Coronary artery (tissue), 2 donors: Measurements from ENCODE around the gene MCTP1.

ENCODE experiments used
- DNase-seq: peaks from one replicate; pipeline ENCODE4 v3.0.0-alpha.2; 2017; ENCODE audit warnings: low spot score
- H3K27ac ChIP-seq, 2 donors: fragments of 200-600 bp; sonication (generic); one replicate each; pipeline ENCODE4 v1.5.1; 2016 to 2019
- H3K4me3 ChIP-seq: fragments of 200-600 bp; sonication (generic); 2 replicates; pipeline ENCODE4 v1.5.1; 2016; ENCODE audit warnings: mild to moderate bottlenecking, moderate library complexity
- CTCF ChIP-seq: fragments of 200-600 bp; sonication (generic); IDR thresholded peaks from one replicate; pipeline ENCODE4 v1.5.1; 2019; ENCODE audit warnings: antibody characterized with exemption

MCTP1 gene

GRCh38 chr5:95035891-95036685 lies 248.8 kb downstream of the MCTP1 start:
- TF ChIP-seq CTCF: no peak
- Histone ChIP-seq H3K4me3 (no peak overlapping the region), H3K27ac (no peak overlapping the region)
- no peak for DNase-seq

DNA sequence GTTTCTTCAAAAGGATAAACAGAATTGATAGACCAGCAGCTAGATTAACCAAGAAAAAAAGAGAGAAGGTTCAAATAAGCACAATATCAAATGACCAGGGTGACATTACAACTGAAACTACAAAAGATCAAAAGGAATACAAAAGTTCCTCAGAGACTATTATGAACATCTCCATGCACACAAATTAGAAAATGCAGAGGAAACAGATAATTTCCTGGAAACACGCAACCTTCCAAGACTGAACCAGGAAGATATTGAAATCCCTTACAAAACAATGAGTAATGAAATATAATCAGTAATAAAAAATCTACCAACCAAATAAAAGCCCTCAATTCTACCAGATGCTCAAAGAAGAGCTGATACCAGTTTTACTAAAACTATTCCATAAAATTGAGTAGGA lies 252.1 kb downstream of the MCTP1 start:
- Histone ChIP-seq H3K4me3 (no peak overlapping the region), H3K27ac (no peak overlapping the region)
- no peak for DNase-seq
- no peak for TF ChIP-seq CTCF

DNA sequence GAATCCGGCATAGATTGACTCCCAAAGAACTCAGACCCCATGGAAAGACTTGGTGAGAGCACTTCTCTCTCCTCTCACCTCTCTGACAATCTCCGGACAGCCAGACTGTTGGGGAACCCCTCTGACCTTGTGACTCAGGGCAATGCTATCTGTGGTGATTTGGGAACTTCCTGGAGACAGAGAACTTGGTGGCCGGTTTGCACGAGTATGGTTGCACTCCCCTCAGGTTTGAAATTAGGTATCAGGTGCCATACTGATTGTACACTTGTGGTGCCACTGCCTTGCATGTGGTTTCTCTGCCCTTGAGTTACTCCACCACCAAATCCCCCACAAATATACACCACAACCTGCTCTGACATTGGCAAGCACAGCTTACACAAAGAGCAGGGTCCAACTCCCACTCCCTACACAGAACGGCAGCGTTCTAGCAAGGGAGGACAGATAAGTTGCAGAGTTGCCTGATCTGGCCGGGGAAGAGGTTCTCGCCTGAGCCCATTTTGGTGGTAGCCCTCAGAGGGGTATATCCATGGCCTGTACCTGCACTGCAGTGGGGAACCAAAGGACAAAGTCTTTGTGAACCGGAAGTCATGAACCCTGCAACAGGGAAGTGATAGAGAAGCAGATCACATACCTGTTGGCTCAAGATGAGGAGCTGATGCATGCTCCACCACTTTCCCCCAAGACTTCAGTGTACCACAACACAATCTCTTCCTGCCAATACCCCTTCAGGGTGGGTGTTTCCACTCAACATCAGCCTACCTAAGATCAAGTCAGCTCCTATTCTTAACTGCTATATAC lies 255.1 kb downstream of the MCTP1 start:
- H3K27ac ChIP-seq: no peak overlapping the region
- DNase-seq: no peak
- TF ChIP-seq CTCF: no peak
- H3K4me3 ChIP-seq: no peak overlapping the region

GRCh38 chr5:95027775-95028174 lies 257.1 kb downstream of the MCTP1 start:
- no peak for TF ChIP-seq CTCF
- DNase-seq: no peak

GRCh38 chr5:95027151-95027721 lies 257.7 kb downstream of the MCTP1 start:
- no peak overlapping the region for H3K4me3 ChIP-seq
- DNase-seq: no peak
- TF ChIP-seq CTCF: no peak
- H3K27ac ChIP-seq: no peak overlapping the region

More at GRCh38 chr5:95027775-95028174, 257.1 kb downstream of the MCTP1 start:
- H3K27ac ChIP-seq: no peak overlapping the region
- H3K4me3 ChIP-seq: no peak overlapping the region

GRCh38 chr5:95026718-95027117 lies 258.2 kb downstream of the MCTP1 start:
- Histone ChIP-seq H3K27ac (no peak overlapping the region), H3K4me3 (no peak overlapping the region)
- DNase-seq: no peak
- no peak for TF ChIP-seq CTCF
